CD4-positive, alpha-beta T cell treated with Interleukin-12 subunit alpha and Interleukin-12 subunit beta, for 1 hour (primary cell): ENCODE measurements around the gene GPSM1.

ENCODE experiments used
- DNase-seq: peaks from one replicate; pipeline ENCODE4 v3.0.0-alpha.2; 2020

Gene GPSM1

GRCh38 chr9:136306211-136307208, 20.8 kb upstream of the GPSM1 start:
- no peak for DNase-seq

- no peak for DNase-seq
Observed at GRCh38 chr9:136307215-136307750, 20.1 kb upstream of the GPSM1 start.

- DNase-seq = no peak
Observed at GRCh38 chr9:136308006-136308701, 19.2 kb upstream of the GPSM1 start.

GRCh38 chr9:136308702-136309053, 18.7 kb upstream of the GPSM1 start:
- DNase-seq = no peak

GRCh38 chr9:136309101-136309801, 18.1 kb upstream of the GPSM1 start:
- no peak for DNase-seq

- DNase-seq = no peak
Observed at GRCh38 chr9:136309806-136310220, 17.5 kb upstream of the GPSM1 start.

- DNase-seq = no peak
Observed at GRCh38 chr9:136310273-136311030, 16.9 kb upstream of the GPSM1 start.

GRCh38 chr9:136311051-136312008, 16.0 kb upstream of the GPSM1 start:
- peak; percentile 16 for DNase-seq

GRCh38 chr9:136312009-136312375, 15.3 kb upstream of the GPSM1 start:
- no peak for DNase-seq

GRCh38 chr9:136312436-136312835, 14.9 kb upstream of the GPSM1 start:
- DNase-seq = peak; percentile 47

- no peak for DNase-seq
Observed at GRCh38 chr9:136313111-136314055, 14.0 kb upstream of the GPSM1 start.

GRCh38 chr9:136314056-136314416, 13.3 kb upstream of the GPSM1 start:
- DNase-seq = no peak

- no peak for DNase-seq
Observed at GRCh38 chr9:136314944-136315343, 12.4 kb upstream of the GPSM1 start.

- peak; percentile 65 for DNase-seq
Observed at GRCh38 chr9:136316271-136316751, 11.0 kb upstream of the GPSM1 start.

- DNase-seq = no peak
Observed at GRCh38 chr9:136316896-136317676, 10.3 kb upstream of the GPSM1 start.

GRCh38 chr9:136317695-136318094, 9.6 kb upstream of the GPSM1 start:
- no peak for DNase-seq

GRCh38 chr9:136318111-136318775, 9.1 kb upstream of the GPSM1 start:
- no peak for DNase-seq

GRCh38 chr9:136318776-136319241, 8.5 kb upstream of the GPSM1 start:
- no peak for DNase-seq
